Neural progenitor cell (in vitro differentiated cells): ENCODE results near the gene HSPA12A. TPM values are rescaled to one million over a fixed set of nuclear protein-coding genes. Genes with fewer than 3 reads are reported as not detected.

Experiments used
- DNase-seq: peaks from one replicate; pipeline ENCODE4 v3.0.0-alpha.2; 2016; ENCODE audit warnings: low spot score
- H2AFZ ChIP-seq: fragments of 200-600 bp; sonication (generic); replicated peaks from 2 replicates; pipeline ENCODE4 v1.6.1; 2016; ENCODE audit warnings: antibody characterized with exemption
- H3F3A ChIP-seq: fragments of 200-600 bp; sonication (generic); 2 replicates; pipeline ENCODE4 v1.6.1; 2016; ENCODE audit warnings: antibody characterized with exemption, low read depth
- H3K27ac ChIP-seq: fragments of 200-600 bp; sonication (generic); 2 replicates; pipeline ENCODE4 v1.5.1; 2016; ENCODE audit warnings: mild to moderate bottlenecking
- H3K27me3 ChIP-seq: fragments of 200-600 bp; sonication (generic); 2 replicates; pipeline ENCODE4 v1.6.1; 2016; ENCODE audit warnings: mild to moderate bottlenecking, moderate library complexity
- H3K36me3 ChIP-seq: fragments of 200-600 bp; sonication (generic); 2 replicates; pipeline ENCODE4 v1.5.1; 2016
- H3K4me1 ChIP-seq: fragments of 200-600 bp; sonication (generic); 2 replicates; pipeline ENCODE4 v1.6.1; 2016; ENCODE audit warnings: mixed run types
- H3K4me2 ChIP-seq: fragments of 200-600 bp; sonication (generic); 2 replicates; pipeline ENCODE4 v1.6.1; 2016
- H3K4me3 ChIP-seq: fragments of 200-600 bp; sonication (generic); 2 replicates; pipeline ENCODE4 v1.5.1; 2016
- H3K79me2 ChIP-seq: fragments of 200-600 bp; sonication (generic); 2 replicates; pipeline ENCODE4 v1.6.1; 2016; ENCODE audit warnings: low read depth
- H3K9ac ChIP-seq: fragments of 200-600 bp; sonication (generic); 2 replicates; pipeline ENCODE4 v1.6.1; 2016
- H3K9me3 ChIP-seq: fragments of 200-600 bp; sonication (generic); 2 replicates; pipeline ENCODE4 v1.5.1; 2016; ENCODE audit warnings: low read depth
- H4K20me1 ChIP-seq: fragments of 200-600 bp; sonication (generic); 2 replicates; pipeline ENCODE4 v1.6.1; 2016; ENCODE audit warnings: low read depth
- H3K27ac Mint-ChIP-seq: 3 replicates; pipeline ENCODE4 v1.8.0; 2021; ENCODE audit warnings: mixed read lengths
- H3K27me3 Mint-ChIP-seq: 2 replicates; pipeline ENCODE4 v1.8.0; 2022; ENCODE audit warnings: low read depth, mild to moderate bottlenecking, inconsistent platforms, moderate library complexity, mixed read lengths; ENCODE audit not compliant: insufficient read depth
- H3K36me3 Mint-ChIP-seq: 3 replicates; pipeline ENCODE4 v1.8.0; 2021; ENCODE audit warnings: mixed read lengths
- H3K4me1 Mint-ChIP-seq: 3 replicates; pipeline ENCODE4 v1.8.0; 2021; ENCODE audit warnings: mixed read lengths
- H3K4me3 Mint-ChIP-seq: 3 replicates; pipeline ENCODE4 v1.8.0; 2021; ENCODE audit warnings: mild to moderate bottlenecking, moderate library complexity, mixed read lengths
- H3K9me3 Mint-ChIP-seq: 3 replicates; pipeline ENCODE4 v1.8.0; 2020; ENCODE audit warnings: mixed read lengths
- EZH2 ChIP-seq: fragments of 200-600 bp; sonication (generic); IDR thresholded peaks from 2 replicates; pipeline ENCODE4 v1.6.1; 2017; ENCODE audit warnings: antibody characterized with exemption, mild to moderate bottlenecking, moderate library complexity
- EZH2phosphoT487 ChIP-seq: fragments of 200-600 bp; sonication (generic); IDR thresholded peaks from 2 replicates; pipeline ENCODE4 v1.6.1; 2017; ENCODE audit warnings: antibody characterized with exemption
- total RNA-seq: library from RNA; depleted of rRNA; stranded (reverse); fragments of >200 nt; gene quantifications from 2 replicates; pipeline ENCODE4 v1.2.3, GENCODE V29; 2015; ENCODE audit warnings: low replicate concordance
- TF ChIP-seq, protein P1 (sequence below): fragments of 200-600 bp; sonication (generic); IDR thresholded peaks from 2 replicates; pipeline ENCODE4 v1.5.1; 2017; ENCODE audit warnings: antibody characterized with exemption, mild to moderate bottlenecking

Gene HSPA12A
- total RNA-seq, 1 donor from 2014 or later, result 5.6 TPM

GRCh38 chr10:116760919-116761318 is 18.6 kb upstream of the HSPA12A start:
- Mint-ChIP-seq H3K27me3 (peaks cover 12% of the 10 kb centered on the region), H3K27ac (no peak overlapping the region)

DNA sequence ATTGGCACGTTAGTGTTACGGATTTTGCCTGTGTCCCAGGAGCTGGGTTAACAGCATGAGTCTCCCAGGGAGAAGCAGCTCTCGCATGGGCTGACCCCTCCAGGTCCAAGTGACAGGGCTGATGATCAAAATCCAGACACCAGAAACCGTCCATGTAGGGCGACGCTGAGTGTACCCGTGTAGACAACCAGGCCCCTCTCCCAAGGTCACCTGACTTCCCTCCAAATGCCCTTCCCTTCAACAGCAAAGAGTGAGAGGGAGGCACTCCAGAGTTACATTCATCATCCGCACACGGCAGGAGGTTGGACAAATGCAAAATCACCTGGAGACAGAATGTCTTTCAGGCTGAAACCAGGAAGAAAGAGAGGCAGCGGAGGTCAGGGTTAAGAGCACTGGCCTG is 14.9 kb upstream of the HSPA12A start:
- H3K27ac Mint-ChIP-seq, result no peak overlapping the region
- no peak for DNase-seq
- no peaks in the 10 kb centered on the region for H3K4me1 ChIP-seq
- no peak overlapping the region for H2AFZ ChIP-seq
- no peak overlapping the region for H3K4me3 ChIP-seq
- H3K9me3 Mint-ChIP-seq, result peaks cover 2% of the 10 kb centered on the region
- TF ChIP-seq EZH2 (no peak), EZH2phosphoT487 (no peak)
- TF ChIP-seq, protein P1, sequence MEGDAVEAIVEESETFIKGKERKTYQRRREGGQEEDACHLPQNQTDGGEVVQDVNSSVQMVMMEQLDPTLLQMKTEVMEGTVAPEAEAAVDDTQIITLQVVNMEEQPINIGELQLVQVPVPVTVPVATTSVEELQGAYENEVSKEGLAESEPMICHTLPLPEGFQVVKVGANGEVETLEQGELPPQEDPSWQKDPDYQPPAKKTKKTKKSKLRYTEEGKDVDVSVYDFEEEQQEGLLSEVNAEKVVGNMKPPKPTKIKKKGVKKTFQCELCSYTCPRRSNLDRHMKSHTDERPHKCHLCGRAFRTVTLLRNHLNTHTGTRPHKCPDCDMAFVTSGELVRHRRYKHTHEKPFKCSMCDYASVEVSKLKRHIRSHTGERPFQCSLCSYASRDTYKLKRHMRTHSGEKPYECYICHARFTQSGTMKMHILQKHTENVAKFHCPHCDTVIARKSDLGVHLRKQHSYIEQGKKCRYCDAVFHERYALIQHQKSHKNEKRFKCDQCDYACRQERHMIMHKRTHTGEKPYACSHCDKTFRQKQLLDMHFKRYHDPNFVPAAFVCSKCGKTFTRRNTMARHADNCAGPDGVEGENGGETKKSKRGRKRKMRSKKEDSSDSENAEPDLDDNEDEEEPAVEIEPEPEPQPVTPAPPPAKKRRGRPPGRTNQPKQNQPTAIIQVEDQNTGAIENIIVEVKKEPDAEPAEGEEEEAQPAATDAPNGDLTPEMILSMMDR, result no peak
- H3K4me2 ChIP-seq, result no peak overlapping the region
- no peak overlapping the region for H3K4me3 Mint-ChIP-seq
- no peaks in the 10 kb centered on the region for H4K20me1 ChIP-seq
- no peak overlapping the region for H3K27ac ChIP-seq
- peaks cover 7% of the 10 kb centered on the region for H3K27me3 Mint-ChIP-seq
- H3K36me3 ChIP-seq, result no peaks in the 10 kb centered on the region
- no peak overlapping the region for H3K9ac ChIP-seq
- H3K79me2 ChIP-seq, result no peaks in the 10 kb centered on the region
- H3K36me3 Mint-ChIP-seq, result no peaks in the 10 kb centered on the region
- H3K4me1 Mint-ChIP-seq, result no peaks in the 10 kb centered on the region
- H3K9me3 ChIP-seq, result no peaks in the 10 kb centered on the region
- no peaks in the 10 kb centered on the region for H3K27me3 ChIP-seq
- H3F3A ChIP-seq, result no peaks in the 10 kb centered on the region

More at GRCh38 chr10:116760919-116761318, 18.6 kb upstream of the HSPA12A start:
- H3K4me1 Mint-ChIP-seq, result no peaks in the 10 kb centered on the region
- no peak overlapping the region for H3K27ac ChIP-seq
- no peak overlapping the region for H3K9ac ChIP-seq
- H3K4me3 ChIP-seq, result no peak overlapping the region
- peaks cover 7% of the 10 kb centered on the region for H3K9me3 Mint-ChIP-seq
- H3K9me3 ChIP-seq, result peaks cover 7% of the 10 kb centered on the region
- H2AFZ ChIP-seq, result no peak overlapping the region
- no peak for DNase-seq
- H3K4me1 ChIP-seq, result no peaks in the 10 kb centered on the region
- no peaks in the 10 kb centered on the region for H4K20me1 ChIP-seq
- H3K4me3 Mint-ChIP-seq, result no peak overlapping the region
- H3K36me3 Mint-ChIP-seq, result no peaks in the 10 kb centered on the region
- no peaks in the 10 kb centered on the region for H3K36me3 ChIP-seq
- no peaks in the 10 kb centered on the region for H3K79me2 ChIP-seq
- no peaks in the 10 kb centered on the region for H3F3A ChIP-seq
- no peak for TF ChIP-seq EZH2phosphoT487
- TF ChIP-seq, protein P1, result no peak
- TF ChIP-seq EZH2, result no peak
- H3K27me3 ChIP-seq, result no peaks in the 10 kb centered on the region
- no peak overlapping the region for H3K4me2 ChIP-seq

DNA sequence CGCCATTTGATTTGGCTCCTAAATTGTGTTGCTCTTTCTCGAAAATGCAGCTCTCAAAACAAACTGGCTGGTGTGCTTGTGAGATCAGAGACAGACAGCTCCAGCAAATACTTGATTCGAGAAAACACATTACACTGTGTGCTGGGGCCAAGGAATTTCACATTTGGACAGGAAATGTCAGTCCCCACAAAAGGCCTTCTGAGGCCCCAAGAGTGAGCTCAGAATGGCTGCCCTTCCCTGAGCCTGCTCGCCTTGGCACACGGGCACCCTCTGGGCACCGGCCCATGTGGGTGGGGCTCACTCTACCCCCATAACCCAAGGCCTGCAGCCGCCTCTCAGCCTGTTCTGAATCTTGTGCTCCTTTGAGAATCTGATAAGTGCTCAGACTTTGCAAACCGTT is 13.9 kb upstream of the HSPA12A start:
- no peak overlapping the region for H3K27ac ChIP-seq

More for the DNA sequence above, 13.9 kb upstream of the HSPA12A start:
- Mint-ChIP-seq H3K27me3 (peaks cover 5% of the 10 kb centered on the region), H3K4me1 (no peaks in the 10 kb centered on the region), H3K4me3 (no peak overlapping the region), H3K27ac (no peak overlapping the region), H3K36me3 (no peaks in the 10 kb centered on the region), H3K9me3 (no peaks in the 10 kb centered on the region)
- no peak overlapping the region for H2AFZ ChIP-seq
- no peak for DNase-seq
- TF ChIP-seq, protein P1, result no peak
- TF ChIP-seq EZH2 (no peak), EZH2phosphoT487 (no peak)
- H3K36me3 ChIP-seq, result no peaks in the 10 kb centered on the region
- H3F3A ChIP-seq, result no peaks in the 10 kb centered on the region
- no peak overlapping the region for H3K4me2 ChIP-seq
- no peaks in the 10 kb centered on the region for H3K4me1 ChIP-seq
- H3K9ac ChIP-seq, result no peak overlapping the region
- no peak overlapping the region for H3K4me3 ChIP-seq
- no peaks in the 10 kb centered on the region for H3K9me3 ChIP-seq
- H4K20me1 ChIP-seq, result no peaks in the 10 kb centered on the region
- H3K79me2 ChIP-seq, result no peaks in the 10 kb centered on the region
- no peaks in the 10 kb centered on the region for H3K27me3 ChIP-seq
